HL-60 (cell line): ENCODE measurements around the gene PLXNA3.

Experiments used
- DNase-seq, 2 experiments: peaks; one replicate each; pipeline ENCODE4 v3.0.0-alpha.2; 2010 to 2020; ENCODE audit warnings: low read depth in 1 of 2, low spot score in 1 of 2
- H3K27ac ChIP-seq: fragments of 250-450 bp; sonication (Bioruptor Pico); replicated peaks from 2 replicates; pipeline ENCODE4 v1.5.1; 2020; ENCODE audit warnings: mild to moderate bottlenecking, moderate library complexity
- H3K27me3 ChIP-seq: fragments of 250-450 bp; sonication (Bioruptor Pico); 2 replicates; pipeline ENCODE4 v1.5.1; 2021; ENCODE audit warnings: mild to moderate bottlenecking, moderate library complexity; ENCODE audit not compliant: insufficient read depth, poor library complexity, severe bottlenecking
- H3K4me3 ChIP-seq: replicated peaks from 2 replicates; pipeline ENCODE4 v1.5.1; 2011; ENCODE audit warnings: mild to moderate bottlenecking, control low read depth, low read length; ENCODE audit not compliant: insufficient read depth
- CTCF ChIP-seq: IDR thresholded peaks from one replicate; pipeline ENCODE4 v1.5.1; 2011; ENCODE audit warnings: low read length, control low read depth, inconsistent platforms; ENCODE audit not compliant: insufficient read depth
- GABPA ChIP-seq: IDR thresholded peaks from 2 replicates; pipeline ENCODE4 v1.6.1; 2012; ENCODE audit warnings: low read depth
- POLR2AphosphoS5 ChIP-seq: IDR thresholded peaks from 2 replicates; pipeline ENCODE4 v1.6.1; 2012; ENCODE audit warnings: low read depth
- REST ChIP-seq: IDR thresholded peaks from 2 replicates; pipeline ENCODE4 v1.6.1; 2012; ENCODE audit warnings: low read depth; ENCODE audit not compliant: insufficient replicate concordance
- SPI1 ChIP-seq: IDR thresholded peaks from 2 replicates; pipeline ENCODE4 v1.6.1; 2012; ENCODE audit warnings: low read depth, mild to moderate bottlenecking, borderline replicate concordance

PLXNA3 gene

GRCh38 chrX:154441984-154442707, 15.9 kb upstream of the PLXNA3 start:
- no peak for DNase-seq
- TF ChIP-seq GABPA = no peak
- no peak for TF ChIP-seq CTCF
- no peak for TF ChIP-seq SPI1
- no peak for TF ChIP-seq REST
- TF ChIP-seq POLR2AphosphoS5 = no peak
- H3K27me3 ChIP-seq = no peaks in the 10 kb centered on the region
- H3K27ac ChIP-seq = no peak overlapping the region
- H3K4me3 ChIP-seq = no peak overlapping the region

GRCh38 chrX:154443479-154443910, 14.6 kb upstream of the PLXNA3 start:
- Histone ChIP-seq H3K27ac (no peak overlapping the region), H3K27me3 (no peaks in the 10 kb centered on the region), H3K4me3 (peak overlapping the region; percentile 42)
- no peak for DNase-seq
- no peak for TF ChIP-seq REST
- TF ChIP-seq GABPA = no peak
- no peak for TF ChIP-seq SPI1
- no peak for TF ChIP-seq CTCF
- TF ChIP-seq POLR2AphosphoS5 = no peak

GRCh38 chrX:154443992-154444754, 13.9 kb upstream of the PLXNA3 start, which contains the start of gene FAM50A:
Gene FAM50A (plus strand): TSS chrX:154444141. CDS start chrX:154444236, 95 bp downstream.
- H3K27ac ChIP-seq = no peak within 1 kb of the TSS
- DNase-seq = peak in 1 of 2 experiments; percentile 42
- TF ChIP-seq GABPA (no peak), POLR2AphosphoS5 (no peak), REST (no peak), CTCF (no peak), SPI1 (no peak)
- H3K27me3 ChIP-seq = no peaks in the 10 kb centered on the region
- H3K4me3 ChIP-seq = peak within 1 kb of the TSS; percentile 46
